ENCODE measurements around the gene SGK2. TPM values are rescaled to one million over a fixed set of nuclear protein-coding genes. Genes with fewer than 3 reads are reported as not detected.

SGK2 gene
- total RNA-seq, 1 donor from 2014 or later = 0.56 TPM

DNA sequence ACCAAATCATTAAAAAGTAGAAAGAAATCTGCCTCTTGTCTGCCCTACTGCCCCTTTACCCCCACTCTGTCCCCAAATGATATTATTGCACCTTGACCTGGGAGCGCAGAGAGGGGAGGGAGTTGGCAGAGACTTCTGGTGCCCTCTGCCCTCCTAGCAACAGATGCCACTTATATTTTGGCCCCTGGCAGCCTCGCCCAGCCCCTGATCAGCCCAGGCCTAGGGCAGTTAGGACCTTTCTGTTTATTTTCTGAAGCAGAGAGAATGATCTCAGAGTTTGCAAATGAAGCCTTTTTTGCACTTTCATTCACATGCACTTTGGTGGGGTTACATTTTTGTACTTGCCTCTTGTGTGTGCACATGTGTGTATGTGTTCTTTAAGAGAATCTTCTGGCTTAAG is 8.4 kb upstream of the SGK2 start:
- H3K9me3 Mint-ChIP-seq (ENCODE audit: unreplicated experiment) = peaks cover 4% of the 10 kb centered on the region
- no peaks in the 10 kb centered on the region for H3K4me1 Mint-ChIP-seq (ENCODE audit: low read depth, unreplicated experiment)
- peaks cover 5% of the 10 kb centered on the region for H3K36me3 Mint-ChIP-seq (ENCODE audit: unreplicated experiment)
- H3K27me3 Mint-ChIP-seq (ENCODE audit: unreplicated experiment) = peaks cover 2% of the 10 kb centered on the region
- no peak overlapping the region for H3K4me3 Mint-ChIP-seq (ENCODE audit: unreplicated experiment)
- no peak overlapping the region for H3K27ac Mint-ChIP-seq (ENCODE audit: unreplicated experiment)
- TF ChIP-seq, protein P1, sequence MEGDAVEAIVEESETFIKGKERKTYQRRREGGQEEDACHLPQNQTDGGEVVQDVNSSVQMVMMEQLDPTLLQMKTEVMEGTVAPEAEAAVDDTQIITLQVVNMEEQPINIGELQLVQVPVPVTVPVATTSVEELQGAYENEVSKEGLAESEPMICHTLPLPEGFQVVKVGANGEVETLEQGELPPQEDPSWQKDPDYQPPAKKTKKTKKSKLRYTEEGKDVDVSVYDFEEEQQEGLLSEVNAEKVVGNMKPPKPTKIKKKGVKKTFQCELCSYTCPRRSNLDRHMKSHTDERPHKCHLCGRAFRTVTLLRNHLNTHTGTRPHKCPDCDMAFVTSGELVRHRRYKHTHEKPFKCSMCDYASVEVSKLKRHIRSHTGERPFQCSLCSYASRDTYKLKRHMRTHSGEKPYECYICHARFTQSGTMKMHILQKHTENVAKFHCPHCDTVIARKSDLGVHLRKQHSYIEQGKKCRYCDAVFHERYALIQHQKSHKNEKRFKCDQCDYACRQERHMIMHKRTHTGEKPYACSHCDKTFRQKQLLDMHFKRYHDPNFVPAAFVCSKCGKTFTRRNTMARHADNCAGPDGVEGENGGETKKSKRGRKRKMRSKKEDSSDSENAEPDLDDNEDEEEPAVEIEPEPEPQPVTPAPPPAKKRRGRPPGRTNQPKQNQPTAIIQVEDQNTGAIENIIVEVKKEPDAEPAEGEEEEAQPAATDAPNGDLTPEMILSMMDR (IDR thresholded peaks at IDR 0.05; ENCODE audit: partially characterized antibody, unreplicated experiment) = no peak
- no peak for DNase-seq

DNA sequence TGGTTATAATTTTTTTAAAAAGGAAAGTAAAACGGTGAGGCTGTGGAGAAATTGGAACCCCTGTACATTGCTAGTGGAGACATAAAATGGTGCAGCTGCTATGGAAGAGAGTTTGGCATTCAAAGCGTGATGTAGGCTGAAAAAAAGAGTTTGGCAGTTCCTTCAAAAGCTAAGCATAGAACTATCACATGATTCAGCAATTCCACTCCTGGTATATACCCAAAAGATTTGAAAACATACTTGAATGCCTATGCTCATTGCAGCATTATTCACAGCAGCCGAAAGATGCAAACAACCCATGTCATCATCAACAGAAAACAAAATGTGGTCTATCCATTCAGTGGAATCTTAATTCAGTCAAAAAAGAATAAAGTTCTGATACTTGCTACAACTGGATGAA is 4.5 kb upstream of the SGK2 start:
- Mint-ChIP-seq H3K27ac (ENCODE audit: unreplicated experiment) (no peak overlapping the region), H3K4me3 (ENCODE audit: unreplicated experiment) (no peak overlapping the region), H3K9me3 (ENCODE audit: unreplicated experiment) (no peaks in the 10 kb centered on the region), H3K27me3 (ENCODE audit: unreplicated experiment) (no peaks in the 10 kb centered on the region), H3K4me1 (ENCODE audit: low read depth, unreplicated experiment) (no peaks in the 10 kb centered on the region), H3K36me3 (ENCODE audit: unreplicated experiment) (no peaks in the 10 kb centered on the region)
- TF ChIP-seq, protein P1 (IDR thresholded peaks at IDR 0.05; ENCODE audit: partially characterized antibody, unreplicated experiment) = no peak
- DNase-seq = no peak

DNA sequence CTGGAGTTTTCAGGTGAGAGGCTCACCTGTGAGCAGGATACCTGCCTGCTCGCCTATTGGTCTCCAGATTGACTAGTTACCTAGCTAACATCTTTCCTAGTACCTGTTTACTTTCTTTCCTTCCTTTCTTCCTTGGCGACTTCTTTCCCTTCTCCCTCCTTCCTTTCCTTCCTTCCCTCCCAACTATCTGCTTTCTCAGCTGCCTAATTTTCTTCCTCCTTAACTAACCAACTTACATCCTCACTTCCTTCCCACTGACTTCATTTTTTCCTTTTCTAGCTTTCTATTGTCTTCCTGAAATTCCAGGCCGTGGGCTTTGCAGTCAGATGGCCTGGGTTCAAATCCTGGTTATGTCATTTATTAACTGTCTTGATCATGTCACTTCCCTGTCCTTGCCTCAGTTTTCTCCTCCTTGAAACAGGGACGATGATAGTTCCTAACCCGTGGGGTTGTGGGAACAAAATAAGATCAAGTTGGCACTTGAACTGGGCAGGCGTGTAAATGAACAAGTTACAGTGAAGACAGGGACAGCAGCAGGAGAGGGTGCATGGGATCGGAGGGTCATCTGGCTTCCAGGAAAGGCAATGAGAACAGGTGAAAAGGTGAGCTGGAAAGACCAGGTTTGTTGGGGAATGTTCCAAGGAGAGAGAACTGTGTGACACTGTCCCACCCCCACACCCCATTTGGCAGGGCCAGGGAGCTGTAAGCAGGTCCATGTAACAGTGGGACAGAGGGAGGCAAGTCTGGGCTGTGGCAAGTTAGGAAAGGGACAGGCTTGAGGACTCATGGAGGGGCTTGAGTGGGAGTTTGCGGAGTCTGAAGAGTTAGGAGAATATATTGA is 540 bp downstream of the SGK2 start:
- no peaks in the 10 kb centered on the region for H3K4me1 Mint-ChIP-seq (ENCODE audit: low read depth, unreplicated experiment)
- peaks cover under 1% of the 10 kb centered on the region for H3K27me3 Mint-ChIP-seq (ENCODE audit: unreplicated experiment)
- H3K36me3 Mint-ChIP-seq (ENCODE audit: unreplicated experiment) = no peaks in the 10 kb centered on the region
- TF ChIP-seq, protein P1 (IDR thresholded peaks at IDR 0.05; ENCODE audit: partially characterized antibody, unreplicated experiment) = no peak
- H3K27ac Mint-ChIP-seq (ENCODE audit: unreplicated experiment) = no peak overlapping the region
- H3K9me3 Mint-ChIP-seq (ENCODE audit: unreplicated experiment) = no peaks in the 10 kb centered on the region
- DNase-seq = no peak
- no peak overlapping the region for H3K4me3 Mint-ChIP-seq (ENCODE audit: unreplicated experiment)

DNA sequence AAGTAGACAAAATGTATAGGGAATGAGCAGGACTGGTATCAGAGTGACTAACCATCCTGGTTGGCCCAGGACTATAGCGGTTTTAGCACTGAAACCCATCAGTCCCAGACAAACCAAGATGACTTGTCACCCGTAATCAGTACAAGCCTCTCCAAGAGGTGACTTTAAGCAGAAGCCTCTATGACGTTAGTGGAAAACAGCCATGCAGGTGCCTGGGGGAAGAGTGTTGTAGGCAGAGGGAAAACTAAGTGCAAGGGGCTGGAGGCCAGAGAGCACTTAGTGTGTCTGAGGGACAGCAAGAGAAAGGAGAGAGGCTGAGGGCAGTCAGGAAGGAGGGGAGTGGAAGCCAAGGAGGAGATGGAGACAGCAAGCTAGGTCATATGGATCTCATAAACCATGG is 2.1 kb downstream of the SGK2 start:
- Mint-ChIP-seq H3K27me3 (ENCODE audit: unreplicated experiment) (peaks cover 5% of the 10 kb centered on the region), H3K27ac (ENCODE audit: unreplicated experiment) (no peak overlapping the region), H3K9me3 (ENCODE audit: unreplicated experiment) (no peaks in the 10 kb centered on the region), H3K36me3 (ENCODE audit: unreplicated experiment) (no peaks in the 10 kb centered on the region), H3K4me1 (ENCODE audit: low read depth, unreplicated experiment) (peaks cover 4% of the 10 kb centered on the region), H3K4me3 (ENCODE audit: unreplicated experiment) (no peak overlapping the region)
- TF ChIP-seq, protein P1 (IDR thresholded peaks at IDR 0.05; ENCODE audit: partially characterized antibody, unreplicated experiment) = no peak
- no peak for DNase-seq

DNA sequence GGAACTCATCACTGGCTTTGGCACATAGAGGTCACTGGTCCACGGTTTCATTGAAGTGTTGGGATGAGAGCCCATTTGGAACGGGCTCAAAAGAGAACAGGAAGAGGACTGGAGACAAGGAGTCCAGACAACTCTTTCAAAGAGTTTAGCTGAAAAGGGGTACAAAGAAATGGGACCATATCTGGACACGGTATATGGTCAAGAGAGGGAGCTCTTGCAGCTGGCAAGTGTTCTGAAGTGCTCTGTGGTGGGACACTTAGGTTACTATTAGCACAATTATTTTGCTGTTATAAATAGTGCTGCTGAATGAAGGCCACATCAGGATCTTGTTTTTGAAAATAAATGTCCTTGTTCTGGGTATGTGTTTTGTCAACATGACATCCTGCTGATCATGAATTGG is 4.6 kb downstream of the SGK2 start:
- H3K27me3 Mint-ChIP-seq (ENCODE audit: unreplicated experiment) = peaks cover 5% of the 10 kb centered on the region
- TF ChIP-seq, protein P1 (IDR thresholded peaks at IDR 0.05; ENCODE audit: partially characterized antibody, unreplicated experiment) = no peak
- DNase-seq = no peak

More for the DNA sequence above, 4.6 kb downstream of the SGK2 start:
- Mint-ChIP-seq H3K9me3 (ENCODE audit: unreplicated experiment) (no peaks in the 10 kb centered on the region), H3K27ac (ENCODE audit: unreplicated experiment) (no peak overlapping the region), H3K4me1 (ENCODE audit: low read depth, unreplicated experiment) (peaks cover 4% of the 10 kb centered on the region), H3K4me3 (ENCODE audit: unreplicated experiment) (no peak overlapping the region), H3K36me3 (ENCODE audit: unreplicated experiment) (no peaks in the 10 kb centered on the region)
